ENCODE results near the gene CDC14B. TPM values are rescaled to one million over a fixed set of nuclear protein-coding genes. Genes with fewer than 3 reads are reported as not detected.
"Not testable (repeated sequence)": the region's sequence is repeated elsewhere in the genome, so short reads cannot be mapped to it uniquely, and the experiment has no call there.

The CDC14B gene
- total RNA-seq, 1 donor from 2014 or later, result 55.7 TPM

GRCh38 chr9:96550659-96551058 lies 69.0 kb downstream of the CDC14B start:
- DNase-seq (ENCODE audit: low read depth), result no peak

GRCh38 chr9:96543131-96543530 lies 76.5 kb downstream of the CDC14B start:
- DNase-seq (ENCODE audit: low read depth), result not testable (repeated sequence)

GRCh38 chr9:96540106-96540505 lies 79.5 kb downstream of the CDC14B start:
- DNase-seq (ENCODE audit: low read depth), result no peak

GRCh38 chr9:96532173-96532572 lies 87.5 kb downstream of the CDC14B start:
- no peak for DNase-seq (ENCODE audit: low read depth)

GRCh38 chr9:96524764-96525163 lies 94.9 kb downstream of the CDC14B start:
- DNase-seq (ENCODE audit: low read depth), result no peak

- no peak for DNase-seq (ENCODE audit: low read depth)
Measured at GRCh38 chr9:96524045-96524444, 95.6 kb downstream of the CDC14B start.

- no peak for DNase-seq (ENCODE audit: low read depth)
Measured at GRCh38 chr9:96523374-96523773, 96.3 kb downstream of the CDC14B start.

- peak; percentile 63 for DNase-seq (ENCODE audit: low read depth)
Measured at GRCh38 chr9:96522366-96522765, 97.3 kb downstream of the CDC14B start.

GRCh38 chr9:96519787-96520186 lies 99.9 kb downstream of the CDC14B start:
- no peak for DNase-seq (ENCODE audit: low read depth)

- DNase-seq (ENCODE audit: low read depth), result no peak
Measured at GRCh38 chr9:96519095-96519494, 100.5 kb downstream of the CDC14B start.

- no peak for DNase-seq (ENCODE audit: low read depth)
Measured at GRCh38 chr9:96515621-96516470, 103.8 kb downstream of the CDC14B start.

GRCh38 chr9:96514800-96515158 lies 104.9 kb downstream of the CDC14B start:
- no peak for DNase-seq (ENCODE audit: low read depth)

- DNase-seq (ENCODE audit: low read depth), result peak; percentile 70
Measured at GRCh38 chr9:96514108-96514799, 105.4 kb downstream of the CDC14B start.

- no peak for DNase-seq (ENCODE audit: low read depth)
Measured at GRCh38 chr9:96513622-96514021, 106.0 kb downstream of the CDC14B start.

- no peak for DNase-seq (ENCODE audit: low read depth)
Measured at GRCh38 chr9:96512240-96512639, 107.4 kb downstream of the CDC14B start.

- no peak for DNase-seq (ENCODE audit: low read depth)
Measured at GRCh38 chr9:96510258-96510657, 109.4 kb downstream of the CDC14B start.

GRCh38 chr9:96509848-96510247 lies 109.8 kb downstream of the CDC14B start:
- no peak for DNase-seq (ENCODE audit: low read depth)

- DNase-seq (ENCODE audit: low read depth), result no peak
Measured at GRCh38 chr9:96509026-96509425, 110.6 kb downstream of the CDC14B start.

GRCh38 chr9:96508227-96508940 lies 111.3 kb downstream of the CDC14B start:
- no peak for DNase-seq (ENCODE audit: low read depth)

- DNase-seq (ENCODE audit: low read depth), result no peak
Measured at GRCh38 chr9:96505316-96505991, 114.2 kb downstream of the CDC14B start.

- DNase-seq (ENCODE audit: low read depth), result no peak
Measured at GRCh38 chr9:96503918-96504317, 115.7 kb downstream of the CDC14B start.

GRCh38 chr9:96503374-96503748 lies 116.3 kb downstream of the CDC14B start:
- not testable (repeated sequence) for DNase-seq (ENCODE audit: low read depth)

Data from renal cortical epithelial cell (primary cell).